Fibroblast of skin of left quadriceps (primary cell): ENCODE results near the gene ANXA10.
A peak's percentile ranks its signal among the peaks of the same experiment; 100 is the strongest.
"Not testable (repeated sequence)": the region's sequence is repeated elsewhere in the genome, so short reads cannot be mapped to it uniquely, and the experiment has no call there.

Source experiments
- DNase-seq, 2 experiments: peaks; one replicate each; pipeline ENCODE4 v3.0.0-alpha.2; 2013; ENCODE audit warnings: low read depth in 2 of 2

Gene ANXA10, protein sequence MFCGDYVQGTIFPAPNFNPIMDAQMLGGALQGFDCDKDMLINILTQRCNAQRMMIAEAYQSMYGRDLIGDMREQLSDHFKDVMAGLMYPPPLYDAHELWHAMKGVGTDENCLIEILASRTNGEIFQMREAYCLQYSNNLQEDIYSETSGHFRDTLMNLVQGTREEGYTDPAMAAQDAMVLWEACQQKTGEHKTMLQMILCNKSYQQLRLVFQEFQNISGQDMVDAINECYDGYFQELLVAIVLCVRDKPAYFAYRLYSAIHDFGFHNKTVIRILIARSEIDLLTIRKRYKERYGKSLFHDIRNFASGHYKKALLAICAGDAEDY

DNA sequence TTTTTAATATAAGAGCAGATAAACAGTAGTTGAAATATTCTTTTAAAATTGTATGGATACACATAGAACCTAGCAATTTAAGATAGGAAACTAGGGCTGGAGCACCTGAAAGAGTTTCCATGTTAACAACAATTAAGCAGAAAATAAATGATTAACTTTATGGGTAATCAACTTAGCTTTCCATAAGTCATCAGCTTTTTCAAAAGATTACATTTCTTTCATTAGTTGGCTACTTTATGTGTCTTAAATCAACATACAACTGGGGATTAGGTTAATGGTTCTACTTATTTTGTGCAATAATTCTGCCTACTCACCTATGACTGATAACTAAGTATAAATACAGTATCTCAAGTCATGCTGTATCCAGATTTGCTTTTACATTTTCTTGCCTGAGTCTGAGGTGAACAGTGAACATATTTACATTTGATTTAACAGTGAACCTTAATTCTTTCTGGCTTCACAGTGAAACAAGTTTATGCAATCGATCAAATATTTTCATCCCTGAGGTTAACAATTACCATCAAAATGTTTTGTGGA is at the start of gene ANXA10:
Gene ANXA10 (plus strand): TSS at position 362 of the 537 bp plus-strand sequence. CDS start 164 bp downstream, at position 526.
- no peak for DNase-seq

DNA sequence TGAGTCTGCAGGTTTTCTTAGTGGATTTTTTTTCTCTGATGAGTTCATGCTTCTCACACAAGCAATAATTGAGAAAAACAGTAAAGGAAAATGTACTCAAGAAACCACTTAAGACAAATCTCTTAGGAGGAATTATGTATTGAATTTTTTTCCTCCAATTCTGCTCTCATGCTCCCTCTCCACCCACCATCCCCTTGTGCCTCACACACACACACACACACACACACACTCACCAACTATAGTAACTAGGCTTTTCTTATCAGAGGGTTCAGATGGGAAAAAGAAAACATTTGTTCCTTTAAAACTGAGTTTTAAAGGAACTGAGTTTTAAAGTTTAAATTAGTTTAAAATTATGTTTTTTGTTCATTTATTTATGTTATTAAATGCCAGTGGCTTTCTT is 47.0 kb upstream of the ANXA10 start:
- no peak for DNase-seq

DNA sequence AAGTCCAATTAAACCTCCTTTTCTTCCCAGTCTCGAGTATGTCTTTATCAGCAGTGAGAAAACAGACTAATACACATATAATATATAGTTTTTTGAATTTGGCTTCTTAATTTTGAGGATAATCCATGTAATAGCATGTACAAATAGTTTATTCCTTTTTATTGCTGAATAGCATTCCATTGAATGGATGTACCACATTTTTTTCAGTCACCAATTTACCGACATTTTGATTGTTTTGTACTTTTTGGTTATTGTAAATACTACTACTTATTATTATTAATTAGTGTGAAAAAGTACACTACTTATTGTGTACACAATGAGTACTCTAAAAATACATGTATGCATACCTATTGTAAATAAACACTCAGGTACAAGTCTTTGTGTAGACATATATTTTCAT is 42.3 kb upstream of the ANXA10 start:
- DNase-seq, result no peak

DNA sequence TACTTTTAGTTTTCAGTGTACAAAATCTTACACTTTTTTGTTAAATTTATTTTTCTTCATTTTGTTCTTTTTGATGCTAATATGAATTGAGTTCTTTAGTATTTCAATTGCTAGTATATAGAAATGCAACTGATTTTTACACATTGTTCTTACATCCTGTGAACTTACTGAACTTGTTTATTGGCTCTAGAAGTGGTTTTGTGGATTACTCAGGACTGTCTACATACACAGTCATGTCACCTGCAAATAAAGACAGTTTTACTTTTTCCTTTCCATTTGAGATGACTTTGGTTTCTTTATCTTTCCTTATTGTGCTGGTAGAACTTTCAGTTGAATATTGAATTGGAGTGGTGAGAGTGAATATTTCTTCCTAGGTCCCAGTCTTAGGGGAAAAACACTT is 40.8 kb upstream of the ANXA10 start:
- DNase-seq, result no peak

DNA sequence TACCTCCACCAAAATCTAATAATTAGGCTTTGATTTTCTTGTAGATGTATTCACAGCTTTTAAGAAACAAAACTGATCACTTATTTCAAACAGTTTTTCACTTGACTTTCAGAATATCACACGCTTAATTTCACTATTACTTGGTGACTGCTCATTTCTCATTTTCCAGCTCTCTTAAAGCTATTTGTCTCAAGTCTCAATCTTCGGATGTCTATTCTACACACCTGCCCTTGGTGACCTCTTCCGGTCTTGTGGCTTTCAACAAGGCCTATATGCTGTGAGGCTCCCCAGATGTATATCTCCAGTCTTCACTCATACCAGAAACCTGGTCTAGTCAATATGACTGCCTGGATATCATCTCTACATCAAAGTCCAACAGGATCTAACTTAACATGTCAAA is 34.9 kb upstream of the ANXA10 start:
- DNase-seq, result no peak

DNA sequence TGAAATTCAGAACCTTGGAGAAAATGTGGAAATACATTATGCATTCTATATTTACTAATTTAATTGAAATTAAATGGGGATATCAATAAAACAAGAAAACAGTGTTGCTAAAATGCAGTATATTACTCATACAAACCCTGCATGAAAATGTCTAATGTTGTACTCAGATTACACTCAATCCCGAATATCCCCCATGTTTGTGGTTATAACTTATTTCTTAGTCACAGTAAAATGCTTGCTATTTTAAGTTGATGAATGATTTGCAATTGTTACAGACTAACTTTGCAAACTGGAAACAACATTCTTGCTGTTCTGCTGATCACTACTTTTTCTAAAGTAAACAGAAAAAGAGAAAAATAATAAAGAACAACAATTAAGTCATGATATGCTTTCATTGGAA is 33.1 kb upstream of the ANXA10 start:
- peak; percentile 46 to 56 for DNase-seq

DNA sequence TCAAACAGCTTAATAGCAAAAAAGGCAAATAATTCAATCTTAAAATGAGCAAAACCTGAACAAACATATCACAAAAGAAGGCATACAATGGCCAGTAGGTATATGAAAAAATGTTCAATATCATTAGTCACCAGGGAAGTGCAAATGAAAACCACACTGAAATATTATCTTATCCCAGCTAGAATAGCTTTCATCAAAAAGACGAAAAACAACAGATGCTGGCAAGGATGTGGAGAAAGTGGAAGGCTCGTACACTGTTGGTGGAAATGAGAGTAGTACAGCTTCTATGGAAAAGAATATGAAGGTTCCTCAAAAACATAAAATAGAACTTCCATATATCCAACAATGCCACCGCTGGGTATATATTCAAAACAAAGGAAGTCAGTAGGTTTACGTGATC is 29.3 kb upstream of the ANXA10 start:
- DNase-seq, result no peak

DNA sequence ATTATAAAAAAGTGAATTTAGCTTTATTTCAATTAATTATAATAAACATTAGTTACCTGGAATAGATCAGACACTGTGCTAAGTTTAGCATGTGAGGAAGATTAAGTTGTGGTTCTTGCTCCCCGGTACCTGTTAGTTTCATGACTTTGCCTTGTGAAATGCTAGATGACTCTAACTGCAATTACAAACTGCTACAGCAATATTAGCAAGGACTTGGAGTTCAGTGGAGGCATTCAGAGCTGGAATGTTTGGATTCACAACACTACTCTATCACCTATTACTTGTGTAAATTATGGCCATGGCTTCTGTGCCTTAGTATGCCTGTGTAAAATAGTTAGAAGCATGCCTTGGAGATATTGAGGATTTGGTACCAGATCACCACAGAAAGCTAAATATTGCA is 21.4 kb upstream of the ANXA10 start:
- DNase-seq, result peak in 1 of 2 experiments; percentile 3

DNA sequence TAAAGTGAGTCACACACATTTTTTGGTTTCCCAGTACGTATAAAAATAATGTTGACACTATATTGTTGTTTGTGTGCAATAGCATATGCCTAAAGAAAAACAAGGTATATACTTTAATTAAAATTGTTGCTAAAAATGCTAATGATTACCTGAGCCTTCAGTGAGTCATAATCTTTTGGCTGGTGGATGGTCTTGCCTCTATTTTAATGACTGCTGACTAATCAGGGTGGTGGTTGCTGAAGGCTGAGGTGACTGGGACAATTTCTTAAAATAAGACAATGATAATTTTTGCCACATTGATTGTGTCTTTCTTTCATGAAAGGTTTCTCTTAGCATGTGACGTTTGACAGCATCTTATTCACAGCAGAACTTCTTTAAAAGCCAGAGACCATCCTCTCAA is 21.0 kb upstream of the ANXA10 start:
- DNase-seq, result no peak

DNA sequence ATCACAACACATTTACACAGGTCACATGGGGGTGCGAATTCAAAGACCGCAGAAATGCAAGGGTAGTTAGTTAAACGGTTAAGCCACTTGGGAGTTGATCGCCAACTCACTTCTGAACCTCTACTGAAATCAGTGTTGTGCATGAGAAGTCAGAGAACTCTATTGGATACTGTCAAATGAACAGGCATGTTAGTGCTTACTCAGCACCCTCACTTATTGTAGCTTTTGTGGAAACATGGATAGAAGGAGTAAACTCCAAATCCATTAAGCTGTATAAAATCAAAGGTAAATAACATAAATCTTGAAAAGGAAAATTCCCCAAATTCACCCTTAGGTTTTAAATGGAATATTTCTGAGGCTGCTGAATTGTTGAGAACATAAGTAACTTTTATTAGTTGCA is 17.5 kb upstream of the ANXA10 start:
- no peak for DNase-seq

DNA sequence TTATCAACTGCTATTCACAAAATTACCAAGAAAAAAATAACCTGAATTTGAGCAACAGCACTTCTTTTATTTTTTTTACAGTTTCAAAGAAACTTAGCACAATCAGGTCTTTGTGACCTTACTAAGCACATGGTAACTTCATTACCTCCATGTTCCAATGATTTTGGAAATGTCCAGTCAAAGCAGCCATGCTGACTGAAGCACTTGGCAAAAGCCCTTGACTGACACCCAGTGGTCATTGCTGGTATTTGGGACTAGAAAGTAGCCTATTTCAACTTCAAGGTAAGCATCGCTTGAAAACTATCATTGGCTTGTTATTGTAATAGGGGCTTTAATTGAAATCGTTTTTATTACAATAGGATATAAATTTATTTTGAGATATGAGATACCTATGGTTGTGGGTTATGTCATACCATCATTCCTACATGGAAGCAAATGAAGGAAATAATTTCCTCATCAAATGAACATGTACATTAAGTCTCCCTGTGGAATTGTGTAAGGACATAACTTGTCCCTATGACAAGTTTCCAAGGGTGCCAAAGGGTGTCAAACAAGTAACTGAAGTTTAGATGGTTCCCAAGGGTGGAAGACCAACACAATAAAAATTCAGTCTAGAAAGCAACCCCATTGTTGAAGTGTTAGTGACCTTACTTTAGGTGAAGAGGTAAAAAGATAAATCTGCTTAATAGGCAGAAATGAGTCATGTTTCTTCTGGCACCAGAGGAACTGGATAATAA is 15.2 kb upstream of the ANXA10 start:
- DNase-seq, result peak; percentile 33 to 34

DNA sequence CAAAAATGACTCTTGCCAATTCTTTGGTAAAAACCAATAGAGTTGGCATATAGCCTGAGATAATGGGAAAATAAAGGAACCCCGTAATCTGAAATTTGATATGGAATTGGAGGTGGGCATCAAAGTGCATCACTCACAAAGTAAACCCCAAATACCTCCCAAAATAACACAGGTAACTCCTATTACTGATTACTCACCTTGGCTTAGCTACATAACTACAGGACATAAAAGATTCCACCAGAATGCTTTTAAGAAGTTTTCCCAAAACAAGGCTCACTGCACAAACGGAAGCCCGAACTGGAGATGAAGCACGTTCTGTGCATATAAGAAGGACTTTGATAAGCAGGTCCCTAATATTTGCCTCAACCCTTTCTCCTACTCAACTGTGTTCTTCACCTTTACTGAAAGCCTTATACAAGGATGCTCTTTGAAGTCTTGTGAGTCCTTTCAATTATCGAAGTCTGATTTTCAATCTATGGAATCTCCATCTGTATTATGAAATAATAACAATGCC is 14.6 kb upstream of the ANXA10 start:
- DNase-seq, result no peak

DNA sequence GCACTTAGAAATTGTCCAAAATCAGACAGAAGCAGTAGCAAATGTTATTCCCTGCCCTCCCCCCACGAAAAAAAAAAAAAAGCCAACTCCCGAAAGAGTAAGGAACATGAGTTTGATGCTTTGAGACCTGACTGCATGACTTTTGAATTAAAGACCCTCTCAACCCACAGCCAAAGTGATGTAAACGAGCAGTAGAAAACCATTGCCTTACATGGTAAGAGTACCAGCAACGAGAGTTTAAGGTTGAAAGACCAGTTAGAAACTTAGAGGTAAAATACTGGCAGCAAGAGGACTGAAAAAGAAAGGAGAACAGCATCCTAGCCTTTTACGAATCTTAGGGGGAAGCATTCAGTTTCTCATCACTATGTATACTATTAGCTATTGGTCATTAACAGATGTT is 10.0 kb upstream of the ANXA10 start:
- DNase-seq, result no peak

DNA sequence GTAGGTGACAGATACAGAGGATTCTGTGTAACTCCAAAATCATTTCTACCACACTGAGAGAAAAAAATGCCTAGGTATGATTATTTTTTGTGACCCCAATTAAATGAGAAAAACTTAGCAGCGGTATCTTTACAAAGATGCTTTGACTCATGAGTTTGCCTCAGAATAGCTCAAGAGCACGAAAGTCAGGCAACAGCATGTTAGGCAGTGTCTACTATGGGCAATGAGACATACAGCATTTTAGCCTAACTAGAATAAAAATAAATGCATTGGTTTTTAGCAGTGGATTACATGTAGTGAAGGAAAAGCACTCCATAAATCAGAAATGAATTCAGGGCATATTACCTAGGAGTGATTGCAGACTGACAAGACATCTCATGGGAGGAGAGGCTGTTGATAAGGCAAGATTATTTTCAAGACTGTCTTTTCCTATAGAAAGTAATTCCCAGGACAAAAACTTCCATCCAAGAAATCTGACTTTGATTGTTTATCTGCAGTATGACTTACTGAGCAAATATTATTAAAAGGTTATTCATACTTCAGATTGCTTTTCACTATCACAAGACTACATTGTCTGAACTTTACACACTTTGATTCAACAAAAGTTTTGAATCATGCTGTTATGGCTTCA is 3.6 kb downstream of the ANXA10 start:
- no peak for DNase-seq

DNA sequence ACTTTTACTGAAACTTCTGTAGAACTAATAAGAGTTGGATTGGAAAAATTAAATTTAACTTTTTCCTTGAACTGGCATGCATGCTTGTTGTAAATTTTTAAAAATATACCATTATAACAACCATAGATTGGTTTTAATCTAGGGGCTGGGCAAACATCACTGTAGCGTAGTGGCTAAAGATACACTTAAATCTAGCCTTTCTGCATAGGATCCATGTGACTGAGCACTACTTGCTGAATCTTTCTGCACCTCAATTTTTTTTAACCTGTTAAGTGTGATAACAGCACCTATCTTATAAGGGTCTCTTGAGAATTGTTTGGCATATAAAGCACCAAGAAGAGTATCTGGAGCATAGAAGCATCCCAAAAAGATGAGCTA is 4.1 kb downstream of the ANXA10 start:
- no peak for DNase-seq

DNA sequence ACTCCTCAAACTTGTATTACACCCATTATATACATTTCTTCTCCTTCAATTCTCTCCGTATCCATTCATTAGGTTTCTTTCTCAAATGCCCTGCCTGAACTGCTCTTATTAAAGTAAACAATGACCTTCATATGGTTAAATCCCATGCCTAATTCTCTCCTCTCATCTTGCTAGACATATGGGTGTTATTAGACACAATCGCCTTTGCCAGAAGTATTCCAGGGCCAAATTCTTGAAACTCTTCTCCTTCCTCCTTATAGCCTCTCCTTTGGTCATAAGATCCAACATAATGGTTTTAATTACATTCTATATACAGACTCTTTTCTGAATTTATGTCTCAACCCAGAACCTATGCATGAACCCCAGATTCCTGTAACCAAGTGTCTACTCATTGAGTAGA is 4.8 kb downstream of the ANXA10 start:
- peak; percentile 28 for DNase-seq

DNA sequence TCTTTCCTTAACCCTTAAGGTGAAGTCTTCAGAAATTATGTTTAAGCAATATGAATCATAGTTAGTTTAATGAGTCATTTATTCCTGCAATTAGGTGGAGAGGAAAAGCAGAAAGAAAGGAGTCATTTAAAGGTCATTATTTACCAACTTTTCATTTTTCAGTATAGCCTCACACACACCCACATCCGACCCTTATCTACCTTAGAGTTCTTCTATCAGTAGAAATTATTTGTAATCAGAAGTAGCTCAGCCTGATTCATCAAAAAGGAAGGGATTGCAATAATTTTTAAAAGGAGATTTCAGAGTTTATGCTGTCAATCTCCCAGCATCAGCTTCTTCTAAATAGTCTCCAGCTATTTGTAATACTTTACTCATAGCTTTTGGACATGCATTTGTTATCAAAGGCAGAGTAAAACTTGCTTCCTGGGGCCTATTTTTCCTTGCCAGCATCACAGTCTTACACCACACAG is 5.9 kb downstream of the ANXA10 start:
- no peak for DNase-seq

DNA sequence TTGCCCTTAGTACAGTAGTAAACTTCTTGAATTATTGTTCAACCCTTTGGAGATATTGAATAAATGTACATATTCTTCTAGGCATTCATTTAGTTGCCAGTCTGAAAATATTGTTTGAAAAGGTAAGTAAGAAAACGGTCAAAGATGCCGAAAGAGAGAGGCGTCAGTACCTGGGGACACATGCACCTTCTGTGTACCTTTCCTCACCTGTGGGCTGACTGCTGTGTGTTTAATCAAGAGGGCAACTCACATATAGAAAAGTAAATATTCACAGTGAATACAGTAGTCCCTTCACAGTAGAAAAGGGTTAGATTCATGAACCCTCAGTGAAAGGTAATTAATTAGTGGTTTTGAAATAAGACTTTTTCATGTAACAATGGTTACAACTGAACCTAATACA is 6.9 kb downstream of the ANXA10 start:
- no peak for DNase-seq

DNA sequence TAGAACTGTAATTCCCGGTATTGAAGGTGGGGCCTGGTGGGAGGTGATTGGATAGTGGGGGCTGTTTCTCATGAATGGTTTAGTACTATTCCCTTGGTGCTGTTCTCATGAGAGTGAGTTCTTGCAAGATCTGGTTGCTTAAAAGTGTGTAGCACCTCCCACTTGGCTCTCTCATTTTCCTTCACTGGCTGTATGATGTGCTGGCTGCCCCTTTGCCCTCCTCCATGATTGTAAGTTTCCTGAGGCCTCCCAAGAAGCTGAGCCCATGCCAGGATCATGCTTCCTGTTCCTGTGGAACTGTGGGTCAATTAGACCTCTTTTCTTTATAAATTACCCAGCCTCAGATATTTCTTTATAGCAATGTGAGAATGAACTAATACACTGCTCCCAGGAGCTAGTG is 8.7 kb downstream of the ANXA10 start:
- no peak for DNase-seq

DNA sequence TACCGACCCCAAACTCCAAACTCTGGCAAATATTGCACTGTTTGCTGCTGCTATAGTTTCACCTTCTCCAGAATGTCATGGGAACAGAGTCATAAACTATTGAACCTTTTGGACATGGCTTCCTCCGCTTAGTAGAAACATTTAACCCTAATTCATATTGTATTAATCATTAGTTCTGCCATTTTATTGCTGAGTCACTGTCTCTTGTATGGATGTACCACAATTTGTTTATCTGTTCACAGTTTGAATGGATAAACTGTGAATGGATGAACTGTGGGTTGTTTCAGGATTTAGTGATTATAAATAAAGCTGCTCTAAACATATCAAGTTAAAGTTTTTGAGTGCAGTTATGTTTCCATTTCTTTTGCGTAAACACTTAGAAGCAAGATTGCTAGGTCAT is 10.1 kb downstream of the ANXA10 start:
- no peak for DNase-seq

DNA sequence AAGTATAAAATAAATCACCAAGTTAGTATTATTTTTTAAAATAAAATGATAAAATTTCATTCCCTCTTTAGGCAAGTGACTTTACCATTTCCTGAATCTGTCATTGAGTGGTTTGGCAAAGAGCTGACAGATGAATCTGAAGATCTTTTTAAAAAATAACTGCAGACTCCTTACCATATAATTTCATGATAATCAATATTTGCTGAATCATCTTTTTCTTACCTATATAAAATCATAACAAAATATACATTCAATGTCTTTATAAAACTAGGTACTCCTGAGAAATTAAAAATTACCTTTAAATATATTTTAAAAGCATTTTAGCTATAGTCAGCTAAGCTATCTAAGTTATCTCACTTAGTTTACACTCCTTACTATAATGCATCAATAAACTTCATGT is 17.2 kb downstream of the ANXA10 start:
- DNase-seq, result no peak

DNA sequence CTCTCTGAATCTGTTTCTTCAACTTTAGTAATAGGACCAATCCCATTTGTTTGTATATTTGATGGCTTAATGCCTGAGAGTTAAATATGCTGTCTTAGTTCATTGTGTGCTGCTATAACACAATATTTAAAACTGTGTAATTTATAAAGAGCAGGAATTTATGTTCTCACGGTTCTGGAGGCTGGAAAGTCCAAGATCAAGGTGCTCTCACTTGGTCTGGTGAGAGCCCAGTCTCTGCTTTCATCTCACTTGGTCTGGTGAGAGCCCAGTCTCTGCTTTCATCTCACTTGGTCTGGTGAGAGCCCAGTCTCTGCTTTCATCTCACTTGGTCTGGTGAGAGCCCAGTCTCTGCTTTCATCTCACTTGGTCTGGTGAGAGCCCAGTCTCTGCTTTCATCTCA is 20.7 kb downstream of the ANXA10 start:
- not testable (repeated sequence) for DNase-seq
